C4-2B (cell line): ENCODE measurements around the gene ZNF100.

ENCODE experiments used
- CTCF ChIP-seq: fragments of 450-650 bp; conservative IDR thresholded peaks from 2 replicates; pipeline ENCODE4 v1.5.1; 2017; ENCODE audit warnings: mild to moderate bottlenecking
- ZFX ChIP-seq: fragments of 450-650 bp; IDR thresholded peaks from 2 replicates; pipeline ENCODE4 v1.6.1; 2017

- TF ChIP-seq CTCF (no peak), ZFX (no peak)
Measured at GRCh38 chr19:21707065-21707464, 60.3 kb downstream of the ZNF100 start.
